ENCODE data around the gene TRIM66. TPM values are rescaled to one million over a fixed set of nuclear protein-coding genes. Genes with fewer than 3 reads are reported as not detected.

TRIM66 gene
- total RNA-seq, 4 donors from 2014 or later: 5.2 to 31.8 (median 7.6) TPM

DNA sequence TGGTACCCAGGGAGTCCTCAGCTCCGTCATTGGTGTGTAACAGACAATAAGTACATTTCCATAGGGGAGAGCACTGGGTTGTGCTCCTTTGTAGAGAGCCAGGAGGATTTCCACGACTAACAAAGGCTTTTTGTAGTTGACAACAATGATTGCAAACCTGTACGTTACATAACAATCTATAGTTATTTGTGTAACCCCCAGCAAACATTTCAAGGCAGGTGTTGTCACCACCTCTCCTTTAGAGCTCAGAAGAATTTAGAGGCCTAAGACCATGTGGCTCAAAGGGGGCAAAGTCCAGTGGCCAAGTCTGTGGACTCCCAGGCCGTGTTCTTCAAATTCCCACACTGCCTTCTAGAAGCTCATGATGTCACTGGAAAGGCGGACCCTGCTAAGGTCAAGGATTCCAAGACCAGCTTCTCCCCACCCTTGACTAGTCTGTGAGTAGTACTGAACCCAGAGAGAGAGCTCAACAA is 15.9 kb upstream of the TRIM66 start:
- TF ChIP-seq, protein P1, sequence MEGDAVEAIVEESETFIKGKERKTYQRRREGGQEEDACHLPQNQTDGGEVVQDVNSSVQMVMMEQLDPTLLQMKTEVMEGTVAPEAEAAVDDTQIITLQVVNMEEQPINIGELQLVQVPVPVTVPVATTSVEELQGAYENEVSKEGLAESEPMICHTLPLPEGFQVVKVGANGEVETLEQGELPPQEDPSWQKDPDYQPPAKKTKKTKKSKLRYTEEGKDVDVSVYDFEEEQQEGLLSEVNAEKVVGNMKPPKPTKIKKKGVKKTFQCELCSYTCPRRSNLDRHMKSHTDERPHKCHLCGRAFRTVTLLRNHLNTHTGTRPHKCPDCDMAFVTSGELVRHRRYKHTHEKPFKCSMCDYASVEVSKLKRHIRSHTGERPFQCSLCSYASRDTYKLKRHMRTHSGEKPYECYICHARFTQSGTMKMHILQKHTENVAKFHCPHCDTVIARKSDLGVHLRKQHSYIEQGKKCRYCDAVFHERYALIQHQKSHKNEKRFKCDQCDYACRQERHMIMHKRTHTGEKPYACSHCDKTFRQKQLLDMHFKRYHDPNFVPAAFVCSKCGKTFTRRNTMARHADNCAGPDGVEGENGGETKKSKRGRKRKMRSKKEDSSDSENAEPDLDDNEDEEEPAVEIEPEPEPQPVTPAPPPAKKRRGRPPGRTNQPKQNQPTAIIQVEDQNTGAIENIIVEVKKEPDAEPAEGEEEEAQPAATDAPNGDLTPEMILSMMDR (IDR thresholded peaks at IDR 0.05; ENCODE audit: low read depth): no peak

DNA sequence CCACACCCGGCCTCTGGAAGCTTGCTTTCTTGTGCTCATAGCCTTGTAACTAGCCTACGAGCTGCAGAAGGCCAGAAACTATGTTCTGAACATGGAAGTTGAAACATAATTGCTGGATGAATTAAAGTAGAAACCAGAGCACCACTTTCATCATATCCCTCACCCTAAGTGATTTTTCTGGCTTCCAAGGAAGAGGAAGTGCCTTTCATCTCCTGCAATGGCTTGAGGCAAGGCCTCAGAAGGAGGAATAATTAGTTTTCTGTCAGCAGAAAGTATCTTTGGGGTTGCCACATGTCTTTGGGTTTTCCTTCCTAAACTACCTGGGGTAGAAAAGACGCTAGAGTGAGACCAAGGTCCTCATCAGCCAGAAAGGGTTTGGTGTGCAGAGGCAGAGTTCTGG is 14.6 kb upstream of the TRIM66 start:
- TF ChIP-seq, protein P1 (IDR thresholded peaks at IDR 0.05; ENCODE audit: low read depth): no peak

DNA sequence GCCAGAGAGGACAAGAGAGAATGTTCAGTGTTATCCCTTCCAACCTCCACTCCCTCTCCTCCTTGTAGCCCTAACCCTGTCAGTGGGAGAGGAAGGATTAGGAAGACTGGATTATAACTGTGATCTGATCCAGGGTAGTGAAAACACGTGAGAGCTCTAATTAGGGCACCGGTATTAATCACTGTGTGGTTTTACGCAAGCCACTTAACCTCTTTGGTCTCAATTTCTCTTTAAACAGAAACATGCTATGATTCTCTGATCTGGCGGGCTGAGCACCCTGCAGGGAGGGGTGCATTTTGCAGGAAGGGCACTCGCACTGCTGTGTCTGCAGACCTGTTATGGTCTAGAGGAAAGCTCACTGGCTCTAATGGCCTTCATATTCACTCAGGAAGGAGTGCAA is 11.7 kb upstream of the TRIM66 start:
- TF ChIP-seq, protein P1 (IDR thresholded peaks at IDR 0.05; ENCODE audit: low read depth): no peak

DNA sequence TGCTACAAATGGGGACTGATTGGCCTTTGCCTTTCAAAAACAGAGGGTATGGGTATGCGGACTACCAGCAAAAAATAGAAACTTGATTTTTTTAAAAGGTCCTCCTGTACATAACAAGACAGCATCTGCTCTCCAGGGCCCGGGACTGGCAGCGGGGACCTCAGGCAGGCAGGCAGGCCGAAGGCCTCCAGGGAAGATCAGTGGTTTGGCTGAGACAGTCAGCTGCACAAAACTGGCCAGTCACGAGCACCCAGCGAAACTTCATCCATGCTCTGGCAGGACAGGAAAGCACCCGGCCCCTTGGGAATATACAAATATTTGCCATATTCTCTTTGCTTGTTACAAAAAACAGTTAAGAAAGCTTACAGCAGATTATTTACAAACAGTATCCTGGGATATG is 11.1 kb upstream of the TRIM66 start:
- TF ChIP-seq, protein P1 (IDR thresholded peaks at IDR 0.05; ENCODE audit: low read depth): no peak

DNA sequence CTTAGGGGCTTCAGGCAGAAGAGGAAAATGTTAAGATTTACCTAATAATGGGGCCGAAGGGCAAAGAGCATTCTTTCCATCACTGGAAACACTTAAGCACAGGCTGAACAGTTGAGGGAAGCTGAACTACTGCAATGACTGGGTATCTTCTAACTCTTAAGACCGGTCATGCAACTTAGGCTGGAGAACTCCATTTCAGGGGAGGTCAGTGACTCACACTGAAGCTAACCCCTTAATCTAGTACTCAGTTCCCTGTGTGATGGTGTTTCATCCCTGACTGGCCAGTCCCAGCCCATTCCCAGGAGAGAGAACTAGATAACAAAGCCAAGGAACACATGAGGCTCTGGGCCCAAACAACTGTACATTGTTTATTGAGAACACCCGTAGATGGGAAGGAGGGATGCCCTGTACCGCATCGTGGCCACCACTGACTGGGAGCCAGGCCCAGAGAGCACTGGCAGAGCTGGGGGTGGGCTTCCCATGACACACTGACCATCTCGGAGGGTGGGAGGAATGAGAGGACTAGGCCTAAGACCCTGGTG is 10.6 kb upstream of the TRIM66 start:
- TF ChIP-seq, protein P1 (IDR thresholded peaks at IDR 0.05; ENCODE audit: low read depth): no peak

DNA sequence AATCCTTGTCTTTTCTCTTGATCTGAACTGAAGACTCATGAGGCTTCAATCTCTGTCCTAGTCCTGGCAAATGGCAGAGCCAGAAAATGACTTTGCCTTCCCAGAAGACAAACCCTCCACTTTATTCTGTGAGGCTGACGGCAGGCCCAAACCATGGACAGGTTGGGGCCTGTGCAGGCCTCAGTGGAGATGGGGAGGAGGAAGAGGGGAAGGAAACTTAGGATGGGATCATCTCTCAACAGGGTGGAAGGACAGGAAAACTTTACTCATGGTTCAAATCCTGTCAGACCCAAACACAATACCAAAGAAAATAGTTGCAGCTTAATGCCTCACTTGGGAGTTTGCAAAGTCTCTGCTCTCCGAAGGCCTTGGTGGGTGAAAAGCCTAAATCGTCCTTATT is 10.0 kb upstream of the TRIM66 start:
- TF ChIP-seq, protein P1 (IDR thresholded peaks at IDR 0.05; ENCODE audit: low read depth): no peak

DNA sequence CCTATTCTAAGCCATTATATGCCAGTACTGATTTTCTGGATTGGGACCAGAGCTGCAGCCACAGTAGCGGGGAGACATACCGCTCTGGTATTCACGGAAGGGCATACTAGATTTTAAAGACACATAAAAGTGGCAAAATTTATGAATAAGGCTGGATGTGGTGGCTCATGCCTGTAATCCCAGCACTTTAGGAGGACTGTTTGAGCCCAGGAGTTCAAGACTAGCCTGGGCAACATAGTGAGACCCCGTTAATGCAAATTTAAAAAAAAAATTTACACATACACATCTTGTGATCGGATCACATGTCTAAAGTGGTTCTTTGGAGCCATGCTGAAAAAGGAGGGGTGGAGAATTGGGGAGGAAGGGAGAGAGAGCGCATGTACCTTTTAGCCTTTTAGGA is 9.1 kb upstream of the TRIM66 start:
- TF ChIP-seq, protein P1 (IDR thresholded peaks at IDR 0.05; ENCODE audit: low read depth): no peak

All from subcutaneous adipose tissue (tissue), 4 donors.